GM10266 (cell line): ENCODE data around the gene CR2.

Experiments
- DNase-seq: peaks from one replicate; pipeline ENCODE4 v3.0.0; 2012; ENCODE audit errors: extremely low spot score
- CTCF ChIP-seq: IDR thresholded peaks from 2 replicates; pipeline ENCODE4 v1.5.1; 2012; ENCODE audit warnings: mild to moderate bottlenecking, low read depth; ENCODE audit not compliant: control insufficient read depth, insufficient read depth; ENCODE audit errors: missing control alignments

The CR2 gene

GRCh38 chr1:207454046-207454964 is at the start of gene CR2:
Gene CR2, plus strand, starts transcription at chr1:207454328. Its CDS starts 91 bp downstream, at chr1:207454419.
- peak; percentile 64 for DNase-seq
- peak; percentile 64 for TF ChIP-seq CTCF

GRCh38 chr1:207404849-207405525 is 49.1 kb upstream of the CR2 start:
- DNase-seq: peak; percentile 52
- TF ChIP-seq CTCF: peak; percentile 74

- DNase-seq: no peak
- no peak for TF ChIP-seq CTCF
Measured at GRCh38 chr1:207405814-207406213, 48.3 kb upstream of the CR2 start.

DNA sequence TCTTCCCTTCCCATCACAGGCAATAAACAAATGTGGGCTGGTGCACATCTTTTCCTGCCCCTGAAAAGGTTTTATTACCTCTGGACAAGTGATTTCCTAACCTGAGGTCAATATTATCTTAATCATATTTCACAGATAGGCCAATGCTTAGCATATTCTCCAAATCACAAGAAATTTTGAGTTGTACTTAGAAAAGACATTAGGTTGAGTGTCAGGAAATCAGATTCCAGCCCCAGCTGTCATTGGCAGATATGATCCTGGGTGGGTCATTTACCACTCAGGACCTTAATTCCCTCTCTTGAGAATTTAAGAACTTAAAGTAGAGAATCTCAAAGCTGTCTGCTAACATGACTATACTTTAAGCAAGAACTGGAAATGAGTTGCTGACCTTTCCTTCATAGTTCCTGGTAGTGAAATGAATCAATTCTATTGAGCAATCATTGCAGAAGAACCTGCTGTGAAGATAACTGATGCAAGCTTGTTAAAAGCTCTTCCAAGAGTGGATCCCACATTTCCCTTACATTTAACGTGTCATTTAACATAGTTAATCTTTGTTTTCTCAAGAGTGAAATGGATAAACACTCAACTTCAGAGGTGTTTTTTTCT is 46.4 kb upstream of the CR2 start:
- no peak for TF ChIP-seq CTCF

DNA sequence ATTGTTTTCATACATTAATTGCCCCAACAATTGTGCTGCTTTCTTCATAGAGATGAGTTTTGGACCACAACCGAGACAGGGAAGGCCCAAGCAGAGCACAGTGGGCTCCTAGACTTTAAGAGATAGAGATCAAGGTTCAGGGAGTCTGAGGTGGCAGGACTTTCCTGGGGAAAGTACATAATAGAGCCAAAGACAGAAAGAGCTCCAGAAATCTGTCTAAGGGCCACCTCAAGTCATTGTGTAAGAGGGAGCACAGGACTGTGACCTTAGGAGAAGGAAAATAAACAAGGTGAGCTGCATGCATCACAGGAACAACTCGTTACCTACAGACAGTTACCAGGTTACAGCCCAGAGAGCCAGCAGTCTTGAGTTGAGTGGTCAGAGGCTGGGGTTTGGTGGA is 41.3 kb upstream of the CR2 start:
- no peak for DNase-seq
- no peak for TF ChIP-seq CTCF

More for the DNA sequence above, 46.4 kb upstream of the CR2 start:
- no peak for DNase-seq

- TF ChIP-seq CTCF: no peak
- DNase-seq: peak; percentile 62
Measured at GRCh38 chr1:207414606-207415108, 39.5 kb upstream of the CR2 start.
